GM21515 (cell line): ENCODE results near the gene CAP2.
"Not testable (repeated sequence)": the region's sequence is repeated elsewhere in the genome, so short reads cannot be mapped to it uniquely, and the experiment has no call there.

Experiments used
- ATAC-seq: cut with Tn5 transposase; IDR thresholded peaks from one replicate; pipeline ENCODE4 v1.9.1; 2021; ENCODE audit not compliant: unreplicated experiment

The CAP2 gene

GRCh38 chr6:17432356-17432755, 39.0 kb downstream of the CAP2 start:
- no peak for ATAC-seq

DNA sequence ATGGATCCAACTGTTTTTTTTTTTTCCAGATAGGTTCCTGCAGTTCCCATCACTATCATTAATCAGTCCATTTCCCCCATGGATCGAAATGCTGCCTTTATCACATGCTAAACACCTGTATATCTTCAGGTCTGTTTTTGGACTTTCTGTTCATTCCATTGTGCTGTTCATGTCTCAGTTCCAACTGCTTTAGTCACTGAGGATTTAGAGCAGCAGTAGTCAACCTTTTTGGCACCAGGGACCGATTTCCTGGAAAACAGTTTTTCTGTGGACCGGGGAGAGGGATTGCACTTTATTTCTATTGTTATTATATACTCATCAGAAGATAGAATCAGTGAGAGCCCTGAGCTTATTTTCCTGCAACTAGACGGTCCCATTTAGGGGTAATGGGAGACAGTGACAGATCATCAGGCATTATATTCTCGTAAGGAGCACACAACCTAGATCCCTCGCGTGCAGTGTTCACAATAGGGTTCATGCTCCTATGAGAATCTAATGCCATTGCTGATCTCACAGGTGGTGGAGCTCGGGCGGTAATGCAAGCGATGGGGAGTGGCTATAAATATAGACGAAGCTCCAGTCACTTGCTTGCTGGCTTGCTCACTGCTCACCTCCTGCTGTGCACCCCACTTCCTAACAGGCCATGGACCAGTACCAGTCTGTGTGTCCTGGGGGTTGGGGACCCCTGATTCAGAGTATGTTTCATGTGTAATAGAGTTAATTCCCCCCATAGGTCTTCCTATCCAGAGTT, 46.0 kb downstream of the CAP2 start:
- ATAC-seq: no peak

DNA sequence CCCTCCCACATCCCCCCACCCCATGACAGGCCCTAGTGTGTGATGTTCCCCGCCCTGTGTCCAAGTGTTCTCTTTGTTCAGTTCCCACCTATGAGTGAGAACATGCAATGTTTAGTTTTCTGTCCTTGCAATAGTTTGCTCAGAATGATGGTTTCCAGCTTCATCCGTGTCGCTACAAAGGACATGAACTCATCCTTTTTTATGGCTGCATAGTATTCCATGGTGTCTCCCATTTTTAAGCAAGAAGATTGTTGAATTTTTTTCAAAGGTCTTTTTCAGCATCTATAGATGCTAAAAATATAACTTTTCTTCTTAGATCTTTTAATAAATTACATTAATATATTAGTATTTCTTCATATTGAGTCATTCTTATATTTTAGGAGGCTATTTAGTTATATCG, 47.4 kb downstream of the CAP2 start:
- not testable (repeated sequence) for ATAC-seq

DNA sequence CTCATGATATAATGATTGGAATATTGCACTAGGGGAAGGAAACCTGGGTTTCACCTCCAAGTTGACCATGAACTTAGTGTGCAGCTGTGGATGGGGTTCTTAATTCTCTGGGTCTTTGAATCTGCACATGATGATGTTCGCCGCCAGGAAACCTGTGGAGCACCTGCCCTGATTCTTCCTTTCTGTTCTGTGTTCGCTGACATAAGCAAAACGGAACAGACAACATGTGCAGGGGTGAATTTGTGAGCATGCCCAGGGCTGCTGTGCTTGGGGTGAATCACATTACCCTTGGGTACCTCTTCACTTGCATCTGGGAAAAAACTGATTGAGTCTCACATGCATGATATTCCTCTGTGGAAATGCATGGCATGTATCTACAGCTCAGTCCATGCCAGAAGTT, 48.8 kb downstream of the CAP2 start:
- no peak for ATAC-seq

DNA sequence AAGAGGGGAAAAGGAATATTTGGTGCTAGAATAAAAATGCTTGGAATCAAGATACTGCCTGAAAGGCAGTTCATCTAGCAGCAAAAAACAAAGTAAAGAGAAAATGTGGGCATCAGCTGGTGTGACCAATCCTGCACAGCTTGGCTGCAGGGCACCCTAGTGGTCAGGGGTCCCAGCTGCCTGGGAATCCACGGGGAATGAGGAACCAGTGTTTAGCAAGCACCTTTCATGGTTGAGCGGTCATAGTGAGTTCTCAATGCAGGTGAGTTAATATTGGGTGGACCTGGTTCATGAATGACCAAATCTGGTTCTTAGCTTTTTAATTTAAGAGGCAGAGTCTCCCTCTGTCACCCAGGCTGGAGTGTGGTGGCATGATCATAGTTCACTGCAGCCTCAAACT, 53.3 kb downstream of the CAP2 start:
- no peak for ATAC-seq

GRCh38 chr6:17448165-17448564, 54.8 kb downstream of the CAP2 start:
- ATAC-seq: no peak

- ATAC-seq: no peak
Observed at GRCh38 chr6:17450397-17450796, 57.0 kb downstream of the CAP2 start.

GRCh38 chr6:17450832-17451231, 57.4 kb downstream of the CAP2 start:
- ATAC-seq: no peak

- ATAC-seq: no peak
Observed at GRCh38 chr6:17452096-17452495, 58.7 kb downstream of the CAP2 start.

GRCh38 chr6:17454316-17455005, 61.1 kb downstream of the CAP2 start:
- ATAC-seq: no peak

GRCh38 chr6:17455919-17456318, 62.5 kb downstream of the CAP2 start:
- no peak for ATAC-seq

GRCh38 chr6:17456711-17457110, 63.3 kb downstream of the CAP2 start:
- no peak for ATAC-seq

- no peak for ATAC-seq
Observed at GRCh38 chr6:17457405-17457804, 64.0 kb downstream of the CAP2 start.

GRCh38 chr6:17457956-17458355, 64.6 kb downstream of the CAP2 start:
- ATAC-seq: no peak

DNA sequence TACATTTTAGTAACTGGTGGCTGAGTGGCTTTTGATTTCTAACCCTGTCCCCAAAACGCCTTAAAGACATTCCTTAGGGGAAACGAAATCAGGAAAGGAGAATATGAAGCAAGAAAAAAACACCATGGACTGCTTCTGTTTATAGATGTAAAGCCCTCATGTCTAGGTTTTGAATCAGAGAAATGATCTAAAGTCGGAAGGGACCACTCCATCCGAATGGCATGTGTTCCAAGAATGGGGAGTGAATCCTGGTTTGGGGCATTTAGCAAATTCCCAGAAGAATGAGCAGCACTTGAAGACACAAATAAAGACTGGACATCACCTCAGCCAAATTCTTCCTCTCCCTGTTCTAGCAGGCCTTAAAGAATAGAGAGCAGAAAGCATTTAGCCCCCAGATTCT, 65.6 kb downstream of the CAP2 start:
- ATAC-seq: no peak

DNA sequence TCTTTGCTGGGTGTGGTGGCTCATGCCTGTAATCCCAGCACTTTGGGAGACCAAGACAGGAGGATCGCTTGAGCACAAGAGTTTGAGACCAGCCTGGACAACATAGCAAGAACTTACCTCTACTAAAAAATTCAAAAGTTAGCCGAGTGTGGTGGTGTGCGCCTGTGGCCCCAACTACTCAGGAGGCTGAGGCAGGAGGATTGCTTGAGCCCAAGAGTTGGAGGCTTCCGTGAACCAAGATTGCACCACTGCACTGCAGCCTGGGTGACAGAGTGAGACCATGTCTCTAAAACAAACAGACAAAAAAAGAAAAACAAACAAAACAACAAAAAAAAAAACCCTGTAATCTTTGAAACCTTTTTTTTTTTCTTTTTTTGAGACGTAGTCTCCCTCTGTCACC, 67.5 kb downstream of the CAP2 start:
- no peak for ATAC-seq

DNA sequence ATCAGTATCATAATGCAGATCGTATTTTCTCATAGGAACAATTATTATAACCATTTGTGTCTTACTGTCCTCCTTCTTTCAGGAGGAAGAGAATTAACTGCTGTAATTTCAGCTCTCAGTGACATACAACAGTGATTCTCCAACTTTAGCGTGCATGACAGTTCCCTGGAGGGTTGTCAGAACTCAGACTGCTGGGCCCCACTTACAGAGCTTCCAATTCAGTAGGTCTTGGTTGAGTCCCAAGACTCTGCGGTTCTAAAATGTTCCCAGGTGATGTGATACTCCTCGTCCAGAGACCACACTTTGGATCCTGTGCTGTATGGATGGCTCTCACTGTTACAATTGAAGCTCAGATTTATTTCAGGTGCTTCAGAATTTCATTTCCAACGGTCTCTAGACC, 72.8 kb downstream of the CAP2 start:
- ATAC-seq: no peak

- no peak for ATAC-seq
Observed at GRCh38 chr6:17466707-17467106, 73.3 kb downstream of the CAP2 start.

DNA sequence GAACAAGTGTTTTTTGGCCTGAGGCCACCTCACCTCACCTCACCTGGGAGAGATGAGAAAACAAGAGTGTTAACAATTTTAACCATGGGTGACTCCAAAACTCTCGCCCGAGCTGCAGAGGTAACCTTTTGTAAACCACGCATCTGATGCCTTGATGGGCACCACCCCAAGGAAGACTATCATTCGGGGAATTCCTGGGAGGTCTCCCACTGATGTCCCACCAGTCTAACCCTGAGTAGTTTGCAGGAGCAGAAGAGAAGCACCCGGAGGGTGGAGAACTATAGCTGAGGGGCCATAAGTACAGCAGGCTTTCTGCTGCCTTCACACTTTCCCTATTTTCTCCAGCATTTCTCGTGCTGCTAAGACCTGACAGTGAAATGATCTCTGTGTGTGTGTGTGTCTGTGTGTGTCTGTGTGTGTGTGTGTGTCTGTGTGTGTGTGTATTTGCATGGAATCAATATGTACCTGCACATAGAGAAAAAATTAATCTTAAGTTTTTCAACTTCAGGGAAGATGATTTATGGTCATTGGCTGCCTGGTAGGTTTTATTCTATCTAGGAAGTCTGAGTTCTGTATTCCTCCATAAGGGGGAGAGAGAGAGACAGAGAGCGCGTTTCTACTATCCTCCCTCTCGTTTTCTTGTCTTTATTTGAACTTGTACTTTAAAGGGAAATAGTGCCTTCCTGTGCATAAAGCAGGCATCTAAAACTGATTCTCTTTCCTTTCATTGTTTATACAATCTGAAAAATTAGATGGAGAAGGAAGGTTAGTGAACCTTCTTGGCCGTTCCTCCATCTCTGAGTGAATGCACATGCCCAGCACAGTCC, 75.8 kb downstream of the CAP2 start:
- no peak for ATAC-seq

DNA sequence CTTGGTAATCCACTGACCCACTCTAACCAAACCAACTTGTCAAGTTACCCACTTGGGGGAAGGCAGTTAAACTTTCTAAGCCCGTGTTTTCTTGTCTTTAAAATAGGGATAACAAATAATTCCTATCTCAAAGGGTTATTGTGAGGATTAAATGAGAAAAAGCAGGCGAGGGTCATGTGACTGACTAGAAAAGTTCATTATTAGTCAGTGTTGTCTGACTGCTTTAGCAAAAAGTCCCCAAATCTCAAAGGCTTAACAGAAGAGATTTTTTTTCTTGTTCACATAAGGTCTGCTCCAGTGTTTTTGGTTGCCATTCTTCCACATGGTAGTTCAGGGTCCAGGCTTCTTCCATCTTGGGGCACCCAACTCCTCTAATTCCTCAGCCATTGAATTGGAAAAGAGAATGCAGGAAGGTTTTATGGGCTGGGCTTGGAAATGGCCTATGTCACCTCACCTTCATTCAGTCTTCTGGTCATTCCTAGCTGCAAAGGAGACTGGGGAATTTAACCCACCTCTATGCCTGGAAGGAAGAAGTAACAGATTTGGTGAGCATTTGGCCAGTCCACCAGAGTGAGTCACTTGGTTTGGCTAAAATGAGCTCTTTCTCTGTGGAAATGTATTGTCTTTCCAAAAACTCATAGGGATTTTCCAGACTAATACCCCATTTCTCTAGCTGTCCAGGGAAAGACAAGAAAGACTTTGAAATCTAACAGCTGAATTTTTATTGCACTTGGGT, 77.0 kb downstream of the CAP2 start:
- no peak for ATAC-seq

GRCh38 chr6:17470938-17471327, 77.5 kb downstream of the CAP2 start:
- ATAC-seq: no peak
